Skeletal muscle tissue (tissue), 4 donors: ENCODE data around the gene PLEKHO2. TPM values are rescaled to one million over a fixed set of nuclear protein-coding genes. Genes with fewer than 3 reads are reported as not detected.
"Not testable (repeated sequence)": the region's sequence is repeated elsewhere in the genome, so short reads cannot be mapped to it uniquely, and the experiment has no call there.

Experiments used
- H3K27ac ChIP-seq: one replicate; pipeline ENCODE4 v1.7.0; 2013; ENCODE audit warnings: mild to moderate bottlenecking, low read depth, low read length, inconsistent platforms
- H3K27me3 ChIP-seq, 3 donors: one replicate each; pipeline ENCODE4 v1.7.0; 2013; ENCODE audit warnings: low read length in 3 of 3; ENCODE audit not compliant: control insufficient read depth in 3 of 3, insufficient read depth in 3 of 3
- H3K36me3 ChIP-seq, 3 donors: one replicate each; pipeline ENCODE4 v1.7.0; 2013; ENCODE audit warnings: low read length in 3 of 3; ENCODE audit not compliant: control insufficient read depth in 3 of 3, insufficient read depth in 3 of 3
- H3K4me1 ChIP-seq, 3 donors: one replicate each; pipeline ENCODE4 v1.7.0; 2013; ENCODE audit warnings: low read length in 3 of 3, mild to moderate bottlenecking in 3 of 3; ENCODE audit not compliant: control insufficient read depth in 3 of 3, insufficient read depth in 3 of 3
- H3K4me3 ChIP-seq, 3 donors: one replicate each; pipeline ENCODE4 v1.7.0; 2013; ENCODE audit warnings: low read length in 3 of 3
- H3K9ac ChIP-seq, 3 donors: one replicate each; pipeline ENCODE4 v1.7.0; 2013; ENCODE audit warnings: low read length in 3 of 3, mild to moderate bottlenecking in 3 of 3, moderate library complexity in 2 of 3, low read depth in 1 of 3
- H3K9me3 ChIP-seq, 3 donors: one replicate each; pipeline ENCODE4 v1.7.0; 2013; ENCODE audit warnings: low read length in 3 of 3; ENCODE audit not compliant: control insufficient read depth in 3 of 3
- total RNA-seq: library from RNA; depleted of rRNA; stranded (reverse); fragments of >200 nt; gene quantifications from one replicate; pipeline ENCODE4 v1.2.3, GENCODE V29; 2014
- donor health status: Osteomylitis.

PLEKHO2 gene, protein sequence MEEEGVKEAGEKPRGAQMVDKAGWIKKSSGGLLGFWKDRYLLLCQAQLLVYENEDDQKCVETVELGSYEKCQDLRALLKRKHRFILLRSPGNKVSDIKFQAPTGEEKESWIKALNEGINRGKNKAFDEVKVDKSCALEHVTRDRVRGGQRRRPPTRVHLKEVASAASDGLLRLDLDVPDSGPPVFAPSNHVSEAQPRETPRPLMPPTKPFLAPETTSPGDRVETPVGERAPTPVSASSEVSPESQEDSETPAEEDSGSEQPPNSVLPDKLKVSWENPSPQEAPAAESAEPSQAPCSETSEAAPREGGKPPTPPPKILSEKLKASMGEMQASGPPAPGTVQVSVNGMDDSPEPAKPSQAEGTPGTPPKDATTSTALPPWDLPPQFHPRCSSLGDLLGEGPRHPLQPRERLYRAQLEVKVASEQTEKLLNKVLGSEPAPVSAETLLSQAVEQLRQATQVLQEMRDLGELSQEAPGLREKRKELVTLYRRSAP
- 16.7 TPM for total RNA-seq

DNA sequence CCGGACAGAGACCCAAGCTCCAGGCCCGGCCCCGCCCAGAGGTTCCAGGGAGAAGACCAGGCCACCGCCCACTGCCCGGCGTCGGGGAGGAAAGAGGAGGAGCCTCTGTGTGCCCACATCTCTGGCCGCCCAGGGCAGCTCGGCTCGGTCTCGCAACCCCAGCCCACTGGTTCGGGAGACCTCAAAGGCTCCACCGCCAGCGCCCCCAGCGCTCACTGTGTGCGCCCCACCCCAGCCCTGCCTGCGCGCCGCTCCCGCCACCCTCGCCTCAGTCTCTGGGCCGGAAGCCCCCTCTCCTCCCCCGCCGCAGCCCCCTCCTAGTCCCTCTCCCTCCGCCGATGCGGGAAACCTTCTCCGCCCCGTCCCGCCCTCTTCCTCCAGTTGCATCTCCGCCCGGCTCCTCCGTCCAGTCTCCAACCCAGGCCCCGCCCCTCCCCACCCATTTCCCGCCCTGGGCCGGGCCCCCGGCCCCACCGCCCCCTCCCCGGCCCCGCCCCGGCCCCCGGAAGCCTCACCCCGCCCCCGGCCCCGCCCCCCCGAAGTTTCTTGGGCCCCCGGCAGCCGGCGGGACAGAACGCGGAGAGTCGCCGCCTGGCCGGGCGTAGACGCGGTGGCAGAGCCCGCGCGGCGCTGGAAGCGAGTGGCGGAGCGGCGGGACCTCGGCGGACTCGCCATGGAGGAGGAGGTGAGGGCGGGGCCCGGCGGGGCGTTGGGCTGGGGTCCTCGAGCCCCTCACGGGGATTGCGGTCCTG, at the start of gene PLEKHO2:
Gene PLEKHO2 (plus strand): TSS at position 572 of the 752 bp plus-strand sequence. CDS start 102 bp downstream, at position 674.
- H3K27me3 ChIP-seq, result no peaks in the 10 kb centered on the region
- H3K9me3 ChIP-seq, result no peaks in the 10 kb centered on the region
- H3K9ac ChIP-seq, result peak within 1 kb of the TSS; percentile 80 to 88 (median 85)
- H3K4me1 ChIP-seq, result peaks cover 34 to 44% (median 35%) of the 10 kb centered on the region in 3 donors
- H3K4me3 ChIP-seq, result peak within 1 kb of the TSS; percentile 73 to 89 (median 82)
- peak within 1 kb of the TSS; percentile 83 for H3K27ac ChIP-seq
- H3K36me3 ChIP-seq, result no peaks in the 10 kb centered on the region

DNA sequence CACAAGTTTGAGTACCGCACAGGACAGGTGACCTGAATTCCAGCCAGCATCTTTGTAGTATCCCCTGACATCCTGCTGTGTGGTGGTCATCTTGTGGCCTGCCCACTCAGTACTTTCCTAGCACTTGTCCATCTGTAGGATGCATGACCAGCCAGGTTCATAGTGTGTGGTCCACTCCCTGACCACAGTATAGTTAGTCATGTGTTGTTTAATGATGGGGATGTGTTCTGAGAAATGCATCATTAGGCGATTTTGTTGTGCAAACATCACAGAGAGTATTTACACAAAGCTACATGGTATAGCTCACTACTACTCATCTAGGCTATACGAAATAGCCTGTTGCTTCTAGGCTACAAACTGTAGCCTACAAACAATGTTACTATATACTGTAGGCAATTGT, 49.4 kb upstream of the PLEKHO2 start:
- Histone ChIP-seq H3K9ac (no peak overlapping the region), H3K27ac (no peak overlapping the region), H3K27me3 (no peaks in the 10 kb centered on the region), H3K4me1 (no peaks in the 10 kb centered on the region), H3K4me3 (no peak overlapping the region), H3K9me3 (no peaks in the 10 kb centered on the region), H3K36me3 (no peaks in the 10 kb centered on the region)

DNA sequence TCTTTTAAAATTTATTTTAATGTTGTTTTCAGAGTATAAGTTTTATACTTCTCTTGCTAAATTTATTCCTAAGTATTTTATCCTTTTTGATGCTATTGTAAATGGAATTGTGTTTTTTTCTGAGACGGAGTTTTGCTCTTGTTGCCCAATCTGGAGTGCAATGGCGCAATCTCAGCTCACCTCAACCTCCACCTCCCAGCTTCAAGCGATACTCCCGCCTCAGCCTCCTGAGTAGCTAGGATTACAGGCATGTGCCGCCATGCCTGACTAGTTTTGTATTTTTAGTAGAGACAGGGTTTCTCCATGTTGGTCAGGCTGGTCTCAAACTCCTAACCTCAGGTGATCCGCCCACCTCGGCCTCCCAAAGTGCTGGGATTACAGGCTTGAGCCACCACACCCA, 46.4 kb upstream of the PLEKHO2 start:
- H3K9ac ChIP-seq, H3K4me3 ChIP-seq, H3K4me1 ChIP-seq, H3K9me3 ChIP-seq, H3K27me3 ChIP-seq, H3K36me3 ChIP-seq, H3K27ac ChIP-seq: not testable (repeated sequence)

DNA sequence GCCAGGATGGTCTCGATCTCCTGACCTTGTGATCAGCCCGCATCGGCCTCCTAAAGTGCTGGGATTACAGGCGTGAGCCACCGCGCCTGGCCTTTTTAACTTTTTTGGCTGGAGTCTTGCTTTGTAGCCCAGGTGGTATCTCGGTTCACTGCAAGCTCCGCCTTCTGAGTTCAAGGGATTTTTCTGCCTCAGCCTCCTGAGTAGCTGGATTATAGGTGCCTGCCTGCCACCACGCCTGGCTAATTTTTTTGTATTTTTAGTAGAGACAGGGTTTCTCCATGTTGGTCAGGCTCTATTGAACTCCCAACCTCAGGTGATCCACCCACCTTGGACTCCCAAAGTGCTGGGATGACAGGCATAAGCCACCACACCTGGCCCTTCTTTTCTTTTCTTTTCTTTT, 45.8 kb upstream of the PLEKHO2 start:
- not testable (repeated sequence) for H3K4me1 ChIP-seq, H3K4me3 ChIP-seq, H3K9ac ChIP-seq, H3K27me3 ChIP-seq, H3K9me3 ChIP-seq, H3K36me3 ChIP-seq, H3K27ac ChIP-seq

DNA sequence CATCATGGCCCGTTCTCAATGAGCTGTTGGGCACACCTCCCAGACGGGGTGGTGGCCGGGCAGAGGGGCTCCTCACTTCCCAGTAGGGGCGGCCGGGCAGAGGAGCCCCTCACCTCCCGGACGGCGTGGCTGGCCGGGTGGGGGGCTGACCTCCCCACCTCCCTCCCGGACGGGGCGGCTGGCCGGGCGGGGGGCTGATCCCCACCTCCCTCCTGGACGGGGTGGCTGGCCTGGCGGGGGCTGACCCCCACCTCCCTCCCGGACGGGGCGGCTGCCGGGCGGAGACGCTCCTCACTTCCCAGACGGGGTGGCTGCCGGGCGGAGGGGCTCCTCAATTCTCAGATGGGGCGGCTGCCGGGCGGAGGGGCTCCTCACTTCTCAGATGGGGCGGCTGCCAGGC, 42.8 kb upstream of the PLEKHO2 start:
- not testable (repeated sequence) for H3K9ac ChIP-seq, H3K4me3 ChIP-seq, H3K27me3 ChIP-seq, H3K4me1 ChIP-seq, H3K36me3 ChIP-seq, H3K27ac ChIP-seq, H3K9me3 ChIP-seq

DNA sequence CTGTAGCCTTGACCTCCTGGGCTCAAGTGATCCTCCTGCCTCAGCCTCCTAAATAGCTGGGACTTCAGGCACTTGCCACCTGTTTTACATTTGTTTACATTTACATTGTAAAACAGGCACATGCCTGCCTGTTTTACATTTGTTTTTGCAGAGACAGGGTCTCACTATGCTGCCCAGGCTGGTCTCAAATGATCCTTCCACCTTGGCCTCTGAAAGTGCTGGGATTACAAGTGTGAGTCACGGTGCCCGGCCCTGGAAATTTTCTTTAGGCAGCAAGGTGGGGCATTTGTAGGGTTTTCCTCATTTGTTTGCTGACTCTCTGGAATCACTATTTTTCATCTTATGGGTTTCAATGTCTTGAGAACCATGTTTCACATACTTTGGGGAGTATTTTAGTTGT, 41.2 kb upstream of the PLEKHO2 start:
- no peak overlapping the region for H3K9ac ChIP-seq
- no peak overlapping the region for H3K27ac ChIP-seq
- H3K27me3 ChIP-seq, result no peaks in the 10 kb centered on the region
- H3K9me3 ChIP-seq, result no peaks in the 10 kb centered on the region
- H3K4me3 ChIP-seq, result no peak overlapping the region
- H3K4me1 ChIP-seq, result peaks cover 0 to 6% (median 4%) of the 10 kb centered on the region in 3 donors
- no peaks in the 10 kb centered on the region for H3K36me3 ChIP-seq

DNA sequence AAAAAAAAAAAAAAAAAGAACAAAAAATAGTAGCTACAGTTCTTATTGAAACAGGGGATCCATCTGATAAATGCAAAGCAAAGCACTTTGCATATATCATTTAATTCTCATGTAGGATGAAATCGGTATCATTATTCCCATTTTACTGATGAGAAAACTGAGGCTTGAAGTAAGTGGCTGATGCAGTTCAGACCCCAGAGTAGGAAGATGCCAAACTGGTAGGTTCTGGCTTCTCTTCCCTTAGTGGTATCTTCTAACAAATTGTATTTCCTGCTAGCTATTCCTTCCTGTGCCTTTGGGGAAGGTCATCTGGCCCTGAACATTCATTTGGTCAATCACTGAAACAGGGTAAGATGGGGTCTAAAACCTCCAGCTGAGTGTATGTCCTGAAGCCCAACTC, 38.2 kb upstream of the PLEKHO2 start:
- Histone ChIP-seq H3K27me3 (peaks cover 0 to 4% (median 0%) of the 10 kb centered on the region in 3 donors), H3K4me1 (peaks cover 0 to 6% (median 4%) of the 10 kb centered on the region in 3 donors), H3K9me3 (no peaks in the 10 kb centered on the region), H3K27ac (no peak overlapping the region), H3K4me3 (no peak overlapping the region), H3K36me3 (no peaks in the 10 kb centered on the region), H3K9ac (no peak overlapping the region)

DNA sequence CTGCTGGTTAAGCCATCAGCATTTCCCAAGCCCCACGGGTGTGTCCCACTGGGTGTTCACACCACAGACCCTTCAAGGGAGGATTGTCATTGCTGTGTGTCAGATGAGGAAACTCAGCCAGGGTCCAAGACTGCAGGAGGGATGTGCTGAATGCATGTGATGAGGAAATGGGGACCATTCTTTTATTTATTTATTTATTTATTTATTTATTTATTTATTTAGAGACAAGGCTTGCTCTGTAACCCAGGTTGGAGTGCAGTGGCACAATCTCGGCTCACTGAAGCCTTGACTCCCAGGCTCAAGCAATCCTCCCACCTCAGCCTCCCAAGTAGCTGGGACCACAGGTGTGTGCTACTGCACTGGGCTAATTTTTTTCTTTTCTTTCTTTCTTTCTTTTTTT, 37.1 kb upstream of the PLEKHO2 start:
- Histone ChIP-seq H3K4me3 (no peak overlapping the region), H3K9ac (no peak overlapping the region), H3K4me1 (peaks cover 0 to 6% (median 4%) of the 10 kb centered on the region in 3 donors), H3K27me3 (peaks cover 0 to 4% (median 0%) of the 10 kb centered on the region in 3 donors), H3K27ac (no peak overlapping the region), H3K36me3 (no peaks in the 10 kb centered on the region), H3K9me3 (no peaks in the 10 kb centered on the region)

DNA sequence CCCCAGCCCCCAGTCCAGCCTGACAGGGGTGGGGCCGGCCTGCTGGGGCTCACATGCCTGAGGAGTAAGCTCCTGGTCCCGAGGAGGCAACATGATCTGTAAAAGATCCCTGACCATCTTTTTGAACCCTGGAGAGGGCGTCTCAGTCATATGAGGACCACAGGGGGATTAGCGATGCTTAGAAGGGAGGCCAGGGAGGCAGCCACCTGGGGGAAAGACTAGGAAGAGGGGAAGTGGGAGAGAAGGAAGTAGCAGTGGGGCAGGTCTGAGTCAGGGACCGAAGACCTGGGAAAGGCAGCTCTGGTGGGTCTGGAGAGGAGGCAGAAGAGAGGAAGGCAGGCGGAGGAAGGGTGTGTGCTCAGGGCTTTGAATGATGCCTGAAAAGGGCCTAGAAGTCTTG, 35.2 kb upstream of the PLEKHO2 start:
- Histone ChIP-seq H3K27me3 (peaks cover 0 to 4% (median 0%) of the 10 kb centered on the region in 3 donors), H3K9ac (no peak overlapping the region), H3K4me1 (peaks cover 0 to 6% (median 4%) of the 10 kb centered on the region in 3 donors), H3K36me3 (no peaks in the 10 kb centered on the region), H3K4me3 (no peak overlapping the region), H3K9me3 (no peaks in the 10 kb centered on the region), H3K27ac (no peak overlapping the region)
